Thyroid gland (tissue), 4 donors: ENCODE measurements around the gene KCNQ1. TPM values are rescaled to one million over a fixed set of nuclear protein-coding genes. Genes with fewer than 3 reads are reported as not detected.

Experiments used
- DNase-seq, 2 donors: peaks; one replicate each; pipeline ENCODE4 v3.0.0-alpha.2; 2019
- H3K27ac ChIP-seq, 3 donors: fragments of 200-600 bp; sonication (generic); 1 replicate in 2 of 3; 2 replicates in 1 of 3; pipeline ENCODE4 v1.5.1; 2016 to 2019; ENCODE audit warnings: mild to moderate bottlenecking in 1 of 3, moderate library complexity in 1 of 3
- H3K27me3 ChIP-seq: fragments of 200-600 bp; sonication (generic); one replicate; pipeline ENCODE4 v1.5.1; 2019
- H3K36me3 ChIP-seq, 2 donors: fragments of 200-600 bp; sonication (generic); one replicate each; pipeline ENCODE4 v1.5.1; 2016 to 2019
- H3K4me1 ChIP-seq, 2 donors: fragments of 200-600 bp; sonication (generic); one replicate each; pipeline ENCODE4 v1.5.1; 2017 to 2019
- H3K4me3 ChIP-seq, 3 donors: fragments of 200-600 bp; sonication (generic); replicated peaks in 1 of 3; 1 replicate in 2 of 3; 2 replicates in 1 of 3; pipeline ENCODE4 v1.5.1; 2016; ENCODE audit warnings: mild to moderate bottlenecking in 1 of 3
- H3K9me3 ChIP-seq: fragments of 200-600 bp; sonication (generic); one replicate; pipeline ENCODE4 v1.5.1; 2017
- CTCF ChIP-seq, 6 experiments: fragments of 200-600 bp in 3 of 6; fragments of 450-650 bp in 3 of 6; sonication (generic) in 3 of 6; IDR thresholded peaks; one replicate each; pipeline ENCODE4 v1.5.1; 2016 to 2019; ENCODE audit warnings: antibody characterized with exemption in 6 of 6, mild to moderate bottlenecking in 2 of 6, inconsistent platforms in 1 of 6, moderate library complexity in 1 of 6
- POLR2A ChIP-seq, 2 donors: fragments of 450-650 bp; IDR thresholded peaks; one replicate each; pipeline ENCODE4 v1.6.1; 2017; ENCODE audit warnings: antibody characterized with exemption in 2 of 2, mild to moderate bottlenecking in 2 of 2, moderate library complexity in 1 of 2
- WGBS, 2 donors: methylation state at CpG; one replicate each; pipeline ENCODE4 v1.1.5; 2017; 5-methylcytosine and 5-hydroxymethylcytosine counted together
- intact Hi-C: fragments of 100-400 bp; cut with DNase I; formaldehyde crosslinking; loops from one replicate; pipeline ENCODE4 v1.15.1; 2023
- total RNA-seq, 4 donors: library from RNA; depleted of rRNA; stranded (reverse); fragments of >200 nt; gene quantifications; one replicate each; pipeline ENCODE4 v1.2.3, GENCODE V29; 2016

The KCNQ1 gene
- total RNA-seq, 4 donors from 2014 or later, result 51.3 to 103 (median 97.8) TPM

GRCh38 chr11:2808850-2809846 is 364.3 kb downstream of the KCNQ1 start:
- H3K27ac ChIP-seq, result no peak overlapping the region
- 89% methylated on average over 15 of the region's 15 CpGs for WGBS, 2 donors
- H3K27me3 ChIP-seq, result no peaks in the 10 kb centered on the region
- H3K36me3 ChIP-seq, result no peaks in the 10 kb centered on the region
- TF ChIP-seq POLR2A (IDR thresholded peaks at IDR 0.05) (no peak), CTCF (IDR thresholded peaks at IDR 0.05) (no peak)
- peaks cover 7 to 27% of the 10 kb centered on the region in 2 donors for H3K4me1 ChIP-seq
- peak in 1 of 2 donors; percentile 2 for DNase-seq
- H3K9me3 ChIP-seq, result no peaks in the 10 kb centered on the region
- no peak overlapping the region for H3K4me3 ChIP-seq
- intact Hi-C loops, result no loop called here

- Histone ChIP-seq H3K36me3 (no peaks in the 10 kb centered on the region), H3K27me3 (no peaks in the 10 kb centered on the region), H3K9me3 (no peaks in the 10 kb centered on the region), H3K4me3 (no peak overlapping the region), H3K27ac (no peak overlapping the region), H3K4me1 (peaks cover 7 to 27% of the 10 kb centered on the region in 2 donors)
- intact Hi-C loops, result no loop called here
- DNase-seq, result no peak
- WGBS, 2 donors, result 100% methylated on average over 1 of the region's 1 CpG
- TF ChIP-seq POLR2A (IDR thresholded peaks at IDR 0.05) (no peak), CTCF (IDR thresholded peaks at IDR 0.05) (no peak)
These were observed 365.0 kb downstream of the KCNQ1 start for GRCh38 chr11:2809854-2810253.

GRCh38 chr11:2810411-2811205 is 365.8 kb downstream of the KCNQ1 start:
- Histone ChIP-seq H3K27me3 (no peaks in the 10 kb centered on the region), H3K27ac (no peak overlapping the region), H3K4me1 (peaks cover 7 to 24% of the 10 kb centered on the region in 2 donors), H3K9me3 (no peaks in the 10 kb centered on the region), H3K4me3 (no peak overlapping the region), H3K36me3 (no peaks in the 10 kb centered on the region)
- DNase-seq, result no peak
- 90 to 93% methylated on average over 17 to 18 of the region's 18 CpGs for WGBS, 2 donors
- TF ChIP-seq POLR2A (IDR thresholded peaks at IDR 0.05) (no peak), CTCF (IDR thresholded peaks at IDR 0.05) (no peak)
- intact Hi-C loops, result no loop called here

- H3K4me3 ChIP-seq, result no peak overlapping the region
These were observed 366.6 kb downstream of the KCNQ1 start for GRCh38 chr11:2811206-2812091.

More at GRCh38 chr11:2811206-2812091, 366.6 kb downstream of the KCNQ1 start:
- H3K27me3 ChIP-seq, result no peaks in the 10 kb centered on the region
- intact Hi-C loops, result no loop called here
- DNase-seq, result no peak
- H3K36me3 ChIP-seq, result no peaks in the 10 kb centered on the region
- H3K9me3 ChIP-seq, result no peaks in the 10 kb centered on the region
- WGBS, 2 donors, result 82 to 84% methylated on average over 32 to 34 of the region's 34 CpGs
- H3K27ac ChIP-seq, result peak overlapping the region in 2 of 3 donors; percentile 24 to 33
- H3K4me1 ChIP-seq, result peaks cover 7 to 24% of the 10 kb centered on the region in 2 donors
- TF ChIP-seq POLR2A (IDR thresholded peaks at IDR 0.05), result no peak
- TF ChIP-seq CTCF (IDR thresholded peaks at IDR 0.05), result no peak
